Suprapubic skin (tissue), 4 donors: ENCODE results near the gene AKAP13. TPM values are rescaled to one million over a fixed set of nuclear protein-coding genes. Genes with fewer than 3 reads are reported as not detected.

Source experiments
- DNase-seq, 2 donors: peaks; one replicate each; pipeline ENCODE4 v3.0.0-alpha.2; 2019; ENCODE audit warnings: low spot score in 2 of 2
- H3K27ac ChIP-seq: fragments of 200-600 bp; sonication (generic); one replicate; pipeline ENCODE4 v1.5.1; 2019
- H3K27me3 ChIP-seq: fragments of 200-600 bp; sonication (generic); one replicate; pipeline ENCODE4 v1.5.1; 2019
- H3K36me3 ChIP-seq: fragments of 200-600 bp; sonication (generic); one replicate; pipeline ENCODE4 v1.5.1; 2019
- H3K4me1 ChIP-seq: fragments of 200-600 bp; sonication (generic); one replicate; pipeline ENCODE4 v1.5.1; 2019
- H3K4me3 ChIP-seq: fragments of 200-600 bp; sonication (generic); one replicate; pipeline ENCODE4 v1.5.1; 2019; ENCODE audit warnings: mild to moderate bottlenecking
- H3K9me3 ChIP-seq: fragments of 200-600 bp; sonication (generic); one replicate; pipeline ENCODE4 v1.5.1; 2019
- CTCF ChIP-seq, 2 donors: fragments of 200-600 bp in 1 of 2; fragments of 450-650 bp in 1 of 2; sonication (generic) in 1 of 2; IDR thresholded peaks; one replicate each; pipeline ENCODE4 v1.5.1; 2016 to 2019; ENCODE audit warnings: antibody characterized with exemption in 2 of 2, mild to moderate bottlenecking in 1 of 2, moderate library complexity in 1 of 2
- EP300 ChIP-seq: sonication (generic); formaldehyde crosslinking; IDR thresholded peaks from one replicate; pipeline ENCODE4 v1.6.1; 2017; ENCODE audit warnings: antibody characterized with exemption
- POLR2A ChIP-seq, 2 donors: fragments of 450-650 bp; IDR thresholded peaks; one replicate each; pipeline ENCODE4 v1.6.1; 2017; ENCODE audit warnings: antibody characterized with exemption in 2 of 2, mild to moderate bottlenecking in 2 of 2, moderate library complexity in 2 of 2
- POLR2AphosphoS5 ChIP-seq, 3 donors: sonication (generic); formaldehyde crosslinking; IDR thresholded peaks; one replicate each; pipeline ENCODE4 v1.6.1; 2017; ENCODE audit warnings: antibody characterized with exemption in 3 of 3
- WGBS: methylation state at CpG from one replicate; pipeline ENCODE4 v1.1.5; 2018; 5-methylcytosine and 5-hydroxymethylcytosine counted together
- total RNA-seq, 4 donors: library from RNA; depleted of rRNA; stranded (reverse); fragments of >200 nt; gene quantifications; one replicate each; pipeline ENCODE4 v1.1.0, GENCODE V29; 2016

Gene AKAP13
- total RNA-seq, 4 donors from 2014 or later: 124 to 249 (median 163) TPM

GRCh38 chr15:85595804-85596536 is 215.6 kb downstream of the AKAP13 start:
- no peaks in the 10 kb centered on the region for H3K27me3 ChIP-seq
- TF ChIP-seq POLR2AphosphoS5 (IDR thresholded peaks at IDR 0.05) (no peak), EP300 (no peak), POLR2A (IDR thresholded peaks at IDR 0.05) (no peak), CTCF (IDR thresholded peaks at IDR 0.05) (no peak)
- DNase-seq: no peak
- H3K27ac ChIP-seq: no peak overlapping the region
- peaks cover 23% of the 10 kb centered on the region for H3K4me1 ChIP-seq
- peaks cover 3% of the 10 kb centered on the region for H3K36me3 ChIP-seq
- no peak overlapping the region for H3K4me3 ChIP-seq
- 89% methylated on average over 4 of the region's 4 CpGs for WGBS
- no peaks in the 10 kb centered on the region for H3K9me3 ChIP-seq

DNA sequence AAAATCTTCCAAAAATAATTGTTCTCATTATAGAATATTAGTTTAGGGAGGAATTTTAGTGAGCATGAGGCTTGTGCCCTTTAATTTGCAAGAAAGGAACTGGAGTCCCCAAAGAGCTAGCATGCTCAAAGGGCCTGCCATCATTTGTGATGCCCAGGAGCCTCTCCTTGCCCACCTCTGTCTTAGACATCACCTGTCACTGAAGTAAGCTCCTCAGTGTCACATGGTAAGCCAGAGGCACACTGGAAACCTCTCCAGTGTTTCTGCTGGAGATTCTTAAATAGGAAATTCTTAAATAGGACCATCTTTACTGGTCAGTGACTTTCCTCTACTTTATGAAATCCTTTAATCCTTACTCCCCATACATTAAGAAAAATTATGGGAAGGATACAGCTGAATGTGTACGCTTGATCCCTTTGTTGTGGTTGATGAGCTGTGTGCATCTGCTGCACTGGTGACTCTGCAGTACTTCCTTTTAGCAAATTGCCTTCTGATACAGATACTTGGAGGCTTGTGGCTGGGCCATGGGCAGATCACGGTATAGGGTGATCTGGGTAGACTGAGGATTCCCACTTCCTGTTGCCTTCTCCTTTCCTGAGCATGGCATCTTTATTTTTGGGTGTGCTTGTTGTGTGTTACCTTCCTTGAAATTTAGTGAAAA is 216.9 kb downstream of the AKAP13 start:
- Histone ChIP-seq H3K4me3 (no peak overlapping the region), H3K27me3 (no peaks in the 10 kb centered on the region), H3K27ac (no peak overlapping the region), H3K36me3 (peaks cover 3% of the 10 kb centered on the region), H3K4me1 (peaks cover 14% of the 10 kb centered on the region), H3K9me3 (no peaks in the 10 kb centered on the region)
- WGBS: 82% methylated on average over 2 of the region's 2 CpGs
- DNase-seq: no peak
- TF ChIP-seq POLR2AphosphoS5 (IDR thresholded peaks at IDR 0.05) (no peak), CTCF (IDR thresholded peaks at IDR 0.05) (no peak), EP300 (no peak), POLR2A (IDR thresholded peaks at IDR 0.05) (no peak)

- H3K27ac ChIP-seq: peak overlapping the region; percentile 32
- TF ChIP-seq POLR2AphosphoS5 (IDR thresholded peaks at IDR 0.05): no peak
- TF ChIP-seq EP300: no peak
- TF ChIP-seq CTCF (IDR thresholded peaks at IDR 0.05): no peak
- TF ChIP-seq POLR2A (IDR thresholded peaks at IDR 0.05): no peak
Measured at GRCh38 chr15:85598219-85598618, 217.8 kb downstream of the AKAP13 start.

GRCh38 chr15:85598718-85599398 is 218.5 kb downstream of the AKAP13 start:
- Histone ChIP-seq H3K27me3 (no peaks in the 10 kb centered on the region), H3K9me3 (no peaks in the 10 kb centered on the region), H3K4me3 (no peak overlapping the region), H3K36me3 (peaks cover 11% of the 10 kb centered on the region), H3K4me1 (peaks cover 9% of the 10 kb centered on the region), H3K27ac (peak overlapping the region; percentile 27)
- WGBS: 77% methylated on average over 5 of the region's 5 CpGs
- TF ChIP-seq EP300 (no peak), CTCF (IDR thresholded peaks at IDR 0.05) (no peak), POLR2A (IDR thresholded peaks at IDR 0.05) (no peak), POLR2AphosphoS5 (IDR thresholded peaks at IDR 0.05) (no peak)
- DNase-seq: no peak

More at GRCh38 chr15:85598219-85598618, 217.8 kb downstream of the AKAP13 start:
- H3K4me3 ChIP-seq: no peak overlapping the region
- DNase-seq: no peak
- no peaks in the 10 kb centered on the region for H3K9me3 ChIP-seq
- peaks cover 9% of the 10 kb centered on the region for H3K4me1 ChIP-seq
- WGBS: 68% methylated on average over 4 of the region's 4 CpGs
- H3K27me3 ChIP-seq: no peaks in the 10 kb centered on the region
- H3K36me3 ChIP-seq: peaks cover 5% of the 10 kb centered on the region

GRCh38 chr15:85600001-85600400 is 219.6 kb downstream of the AKAP13 start:
- no peak for TF ChIP-seq POLR2A (IDR thresholded peaks at IDR 0.05)
- TF ChIP-seq EP300: no peak
- no peak for TF ChIP-seq POLR2AphosphoS5 (IDR thresholded peaks at IDR 0.05)
- no peak for TF ChIP-seq CTCF (IDR thresholded peaks at IDR 0.05)
- Histone ChIP-seq H3K27me3 (no peaks in the 10 kb centered on the region), H3K4me3 (no peak overlapping the region), H3K36me3 (peaks cover 11% of the 10 kb centered on the region), H3K27ac (peak overlapping the region; percentile 27), H3K9me3 (no peaks in the 10 kb centered on the region), H3K4me1 (peaks cover 9% of the 10 kb centered on the region)
- 94% methylated on average over 2 of the region's 2 CpGs for WGBS
- DNase-seq: no peak
